ENCODE results near the gene MRPS33.

The MRPS33 gene

GRCh38 chr7:141053626-141054025, 38.9 kb upstream of the MRPS33 start:
- Histone ChIP-seq H3K4me2 (ENCODE audit: low read length) (no peak overlapping the region), H3K4me3 (ENCODE audit: low read depth, low read length, poor library complexity, severe bottlenecking) (no peak overlapping the region), H3K9me2 (ENCODE audit: low read depth, low read length) (no peaks in the 10 kb centered on the region), H3K9ac (ENCODE audit: low read length) (no peak overlapping the region), H3K27me3 (ENCODE audit: insufficient read depth, low read length) (no peaks in the 10 kb centered on the region), H3F3A (ENCODE audit: insufficient read depth, low read length) (no peaks in the 10 kb centered on the region), H3K9me3 (ENCODE audit: low read length) (no peaks in the 10 kb centered on the region), H3K36me3 (ENCODE audit: insufficient read depth, low read length) (no peaks in the 10 kb centered on the region), H3K27ac (ENCODE audit: low read depth, low read length, poor library complexity, severe bottlenecking) (no peak overlapping the region), H4K20me1 (ENCODE audit: insufficient read depth, low read length) (no peaks in the 10 kb centered on the region), H3K4me1 (ENCODE audit: insufficient read depth, low read length, severe bottlenecking) (no peaks in the 10 kb centered on the region), H2AFZ (ENCODE audit: low read length) (no peak overlapping the region), H3K79me2 (ENCODE audit: insufficient read depth, low read length) (no peaks in the 10 kb centered on the region)
- TF ChIP-seq EZH2 (IDR thresholded peaks at IDR 0.05; ENCODE audit: borderline replicate concordance, low read length) (no peak), CTCF (IDR thresholded peaks at IDR 0.05; ENCODE audit: low read length) (no peak)

GRCh38 chr7:141045842-141046620, 31.3 kb upstream of the MRPS33 start:
- Histone ChIP-seq H3K27me3 (ENCODE audit: insufficient read depth, low read length) (no peaks in the 10 kb centered on the region), H3K27ac (ENCODE audit: low read depth, low read length, poor library complexity, severe bottlenecking) (no peak overlapping the region), H4K20me1 (ENCODE audit: insufficient read depth, low read length) (no peaks in the 10 kb centered on the region), H2AFZ (ENCODE audit: low read length) (no peak overlapping the region), H3F3A (ENCODE audit: insufficient read depth, low read length) (no peaks in the 10 kb centered on the region), H3K9ac (ENCODE audit: low read length) (no peak overlapping the region), H3K9me3 (ENCODE audit: low read length) (no peaks in the 10 kb centered on the region), H3K79me2 (ENCODE audit: insufficient read depth, low read length) (no peaks in the 10 kb centered on the region), H3K4me3 (ENCODE audit: low read depth, low read length, poor library complexity, severe bottlenecking) (no peak overlapping the region), H3K4me2 (ENCODE audit: low read length) (no peak overlapping the region), H3K9me2 (ENCODE audit: low read depth, low read length) (no peaks in the 10 kb centered on the region), H3K36me3 (ENCODE audit: insufficient read depth, low read length) (no peaks in the 10 kb centered on the region), H3K4me1 (ENCODE audit: insufficient read depth, low read length, severe bottlenecking) (no peaks in the 10 kb centered on the region)
- no peak for TF ChIP-seq CTCF (IDR thresholded peaks at IDR 0.05; ENCODE audit: low read length)
- TF ChIP-seq EZH2 (IDR thresholded peaks at IDR 0.05; ENCODE audit: borderline replicate concordance, low read length): no peak

GRCh38 chr7:141045126-141045841, 30.5 kb upstream of the MRPS33 start:
- no peak overlapping the region for H3K4me2 ChIP-seq (ENCODE audit: low read length)
- H3K36me3 ChIP-seq (ENCODE audit: insufficient read depth, low read length): no peaks in the 10 kb centered on the region
- H4K20me1 ChIP-seq (ENCODE audit: insufficient read depth, low read length): no peaks in the 10 kb centered on the region
- H3K9me3 ChIP-seq (ENCODE audit: low read length): no peaks in the 10 kb centered on the region
- TF ChIP-seq CTCF (IDR thresholded peaks at IDR 0.05; ENCODE audit: low read length) (no peak), EZH2 (IDR thresholded peaks at IDR 0.05; ENCODE audit: borderline replicate concordance, low read length) (no peak)
- no peak overlapping the region for H2AFZ ChIP-seq (ENCODE audit: low read length)
- no peak overlapping the region for H3K9ac ChIP-seq (ENCODE audit: low read length)
- H3F3A ChIP-seq (ENCODE audit: insufficient read depth, low read length): no peaks in the 10 kb centered on the region
- no peaks in the 10 kb centered on the region for H3K4me1 ChIP-seq (ENCODE audit: insufficient read depth, low read length, severe bottlenecking)
- no peaks in the 10 kb centered on the region for H3K27me3 ChIP-seq (ENCODE audit: insufficient read depth, low read length)
- H3K27ac ChIP-seq (ENCODE audit: low read depth, low read length, poor library complexity, severe bottlenecking): no peak overlapping the region
- H3K79me2 ChIP-seq (ENCODE audit: insufficient read depth, low read length): no peaks in the 10 kb centered on the region
- H3K4me3 ChIP-seq (ENCODE audit: low read depth, low read length, poor library complexity, severe bottlenecking): no peak overlapping the region
- no peaks in the 10 kb centered on the region for H3K9me2 ChIP-seq (ENCODE audit: low read depth, low read length)
